H9 (cell line): Measurements from ENCODE around the gene SUPT3H. TPM values are rescaled to one million over a fixed set of nuclear protein-coding genes. Genes with fewer than 3 reads are reported as not detected.

Experiments used
- DNase-seq: peaks from one replicate; pipeline ENCODE4 v3.0.0-alpha.2; 2017
- H2AFZ ChIP-seq: one replicate; pipeline ENCODE4 v1.6.1; 2013; ENCODE audit warnings: mild to moderate bottlenecking, low read length, control low read depth, moderate library complexity
- H2AK5ac ChIP-seq: 2 replicates; pipeline ENCODE4 v1.6.1; 2013; ENCODE audit warnings: low read length, control low read depth, mixed read lengths; ENCODE audit not compliant: insufficient read length
- H2BK120ac ChIP-seq: one replicate; pipeline ENCODE4 v1.6.1; 2013; ENCODE audit warnings: low read depth, mild to moderate bottlenecking, low read length, control low read depth, inconsistent platforms; ENCODE audit not compliant: poor library complexity, severe bottlenecking
- H2BK12ac ChIP-seq: 2 replicates; pipeline ENCODE4 v1.6.1; 2013; ENCODE audit warnings: low read length, control low read depth, mixed read lengths, low read depth; ENCODE audit not compliant: insufficient read length
- H2BK15ac ChIP-seq: 2 replicates; pipeline ENCODE4 v1.6.1; 2013; ENCODE audit warnings: low read depth, low read length, control low read depth
- H2BK20ac ChIP-seq: one replicate; pipeline ENCODE4 v1.6.1; 2013; ENCODE audit warnings: low read depth, mild to moderate bottlenecking, low read length, control low read depth, inconsistent platforms; ENCODE audit not compliant: poor library complexity, severe bottlenecking
- H2BK5ac ChIP-seq: 2 replicates; pipeline ENCODE4 v1.6.1; 2013; ENCODE audit warnings: low read length, control low read depth, mixed read lengths; ENCODE audit not compliant: insufficient read length
- H3K14ac ChIP-seq: 2 replicates; pipeline ENCODE4 v1.6.1; 2013; ENCODE audit warnings: low read length, control low read depth; ENCODE audit not compliant: insufficient read depth
- H3K18ac ChIP-seq: 2 replicates; pipeline ENCODE4 v1.6.1; 2013; ENCODE audit warnings: low read depth, mild to moderate bottlenecking, mixed read lengths, low read length, control low read depth; ENCODE audit not compliant: insufficient read length
- H3K23ac ChIP-seq: 2 replicates; pipeline ENCODE4 v1.6.1; 2013; ENCODE audit warnings: low read length, control low read depth, mixed read lengths, low read depth; ENCODE audit not compliant: insufficient read length
- H3K23me2 ChIP-seq: 2 replicates; pipeline ENCODE4 v1.6.1; 2013; ENCODE audit warnings: low read depth, mild to moderate bottlenecking, mixed read lengths, low read length, control low read depth; ENCODE audit not compliant: insufficient read length, poor library complexity, severe bottlenecking
- H3K27ac ChIP-seq: 2 replicates; pipeline ENCODE4 v1.5.1; 2013; ENCODE audit warnings: low read length, control low read depth, mixed read lengths, low read depth; ENCODE audit not compliant: insufficient read length
- H3K27me3 ChIP-seq: 2 replicates; pipeline ENCODE4 v1.6.1; 2013; ENCODE audit warnings: low read length, control low read depth, inconsistent platforms; ENCODE audit not compliant: insufficient read depth
- H3K4ac ChIP-seq: 2 replicates; pipeline ENCODE4 v1.6.1; 2013; ENCODE audit warnings: low read depth, mild to moderate bottlenecking, control low read depth, inconsistent platforms, low read length, moderate library complexity
- H3K4me1 ChIP-seq: 2 replicates; pipeline ENCODE4 v1.6.1; 2013; ENCODE audit warnings: low read length, control low read depth, inconsistent platforms; ENCODE audit not compliant: insufficient read depth
- H3K4me2 ChIP-seq: 2 replicates; pipeline ENCODE4 v1.6.1; 2013; ENCODE audit warnings: low read length, control low read depth, mixed read lengths; ENCODE audit not compliant: insufficient read length, insufficient read depth
- H3K56ac ChIP-seq: 2 replicates; pipeline ENCODE4 v1.6.1; 2013; ENCODE audit warnings: low read depth, mild to moderate bottlenecking, mixed read lengths, low read length, control low read depth; ENCODE audit not compliant: insufficient read length
- H3K79me1 ChIP-seq: 2 replicates; pipeline ENCODE4 v1.6.1; 2013; ENCODE audit warnings: low read depth, mild to moderate bottlenecking, moderate library complexity, low read length, control low read depth, inconsistent platforms; ENCODE audit not compliant: insufficient read depth, poor library complexity, severe bottlenecking
- H3K79me2 ChIP-seq: 2 replicates; pipeline ENCODE4 v1.6.1; 2013; ENCODE audit warnings: low read length, control low read depth, inconsistent platforms; ENCODE audit not compliant: insufficient read depth
- H3K9ac ChIP-seq: 2 replicates; pipeline ENCODE4 v1.6.1; 2013; ENCODE audit warnings: low read length, control low read depth, mixed read lengths; ENCODE audit not compliant: insufficient read length; ENCODE audit errors: extremely low read depth
- H3K9me3 ChIP-seq: one replicate; pipeline ENCODE4 v1.6.1; 2013; ENCODE audit warnings: low read depth, low read length, inconsistent platforms; ENCODE audit not compliant: control insufficient read depth
- H3T11ph ChIP-seq: one replicate; pipeline ENCODE4 v1.6.1; 2013; ENCODE audit warnings: mild to moderate bottlenecking, low read length, control low read depth, inconsistent platforms
- H4K20me1 ChIP-seq: one replicate; pipeline ENCODE4 v1.6.1; 2013; ENCODE audit not compliant: control insufficient read depth, insufficient read length, insufficient read depth
- H4K5ac ChIP-seq: 2 replicates; pipeline ENCODE4 v1.6.1; 2013; ENCODE audit warnings: low read depth, mild to moderate bottlenecking, mixed read lengths, low read length, control low read depth; ENCODE audit not compliant: insufficient read length
- H4K8ac ChIP-seq: replicated peaks from 2 replicates; pipeline ENCODE4 v1.6.1; 2013; ENCODE audit warnings: low read length, control low read depth, mixed read lengths, low read depth; ENCODE audit not compliant: insufficient read length
- H4K91ac ChIP-seq: 2 replicates; pipeline ENCODE4 v1.6.1; 2013; ENCODE audit warnings: low read depth, mild to moderate bottlenecking, moderate library complexity, mixed read lengths, low read length, control low read depth; ENCODE audit not compliant: insufficient read length
- H3K27ac Mint-ChIP-seq, 3 experiments: 2 replicates in 2 of 3; 3 replicates in 1 of 3; pipeline ENCODE4 v1.8.0; 2020 to 2021; ENCODE audit warnings: mixed read lengths in 3 of 3, mild to moderate bottlenecking in 1 of 3, moderate library complexity in 1 of 3
- H3K27me3 Mint-ChIP-seq: 2 replicates; pipeline ENCODE4 v1.8.0; 2021; ENCODE audit warnings: low read depth, mild to moderate bottlenecking, moderate library complexity, mixed read lengths
- H3K36me3 Mint-ChIP-seq, 3 experiments: 2 replicates in 2 of 3; 3 replicates in 1 of 3; pipeline ENCODE4 v1.8.0; 2020 to 2021; ENCODE audit warnings: low read depth in 3 of 3, mixed read lengths in 3 of 3; ENCODE audit not compliant: insufficient read depth in 1 of 3
- H3K4me1 Mint-ChIP-seq, 2 experiments: 2 replicates each; pipeline ENCODE4 v1.8.0; 2020; ENCODE audit warnings: mixed read lengths in 2 of 2
- H3K4me3 Mint-ChIP-seq, 2 experiments: 2 replicates in 1 of 2; 3 replicates in 1 of 2; pipeline ENCODE4 v1.8.0; 2020 to 2021; ENCODE audit warnings: mild to moderate bottlenecking in 2 of 2, mixed read lengths in 2 of 2, moderate library complexity in 1 of 2
- H3K9me3 Mint-ChIP-seq, 2 experiments: 2 replicates in 1 of 2; 3 replicates in 1 of 2; pipeline ENCODE4 v1.8.0; 2020; ENCODE audit warnings: mild to moderate bottlenecking in 2 of 2, mixed read lengths in 2 of 2, moderate library complexity in 1 of 2
- WGBS: extraction: QIAGEN DNeasy Blood & Tissue Kit; methylation state at CpG from one replicate; pipeline ENCODE4 v1.1.7; 2013; ENCODE audit warnings: missing lambda C conversion rate, low lambda C conversion rate, mixed read lengths; ENCODE audit not compliant: insufficient read length; ENCODE audit errors: extremely low coverage; 5-methylcytosine and 5-hydroxymethylcytosine counted together
- total RNA-seq: library from RNA; stranded (reverse); gene quantifications from 2 replicates; pipeline ENCODE4 v1.2.1, GENCODE V29; 2021
- TF ChIP-seq, protein P1 (sequence below): fragments of 200-600 bp; sonication (generic); conservative IDR thresholded peaks from 3 replicates; pipeline ENCODE4 v1.8.0; 2021; ENCODE audit warnings: antibody characterized with exemption, mild to moderate bottlenecking

Gene SUPT3H
- total RNA-seq, 1 experiment from 2014 or later = 22.5 TPM

DNA sequence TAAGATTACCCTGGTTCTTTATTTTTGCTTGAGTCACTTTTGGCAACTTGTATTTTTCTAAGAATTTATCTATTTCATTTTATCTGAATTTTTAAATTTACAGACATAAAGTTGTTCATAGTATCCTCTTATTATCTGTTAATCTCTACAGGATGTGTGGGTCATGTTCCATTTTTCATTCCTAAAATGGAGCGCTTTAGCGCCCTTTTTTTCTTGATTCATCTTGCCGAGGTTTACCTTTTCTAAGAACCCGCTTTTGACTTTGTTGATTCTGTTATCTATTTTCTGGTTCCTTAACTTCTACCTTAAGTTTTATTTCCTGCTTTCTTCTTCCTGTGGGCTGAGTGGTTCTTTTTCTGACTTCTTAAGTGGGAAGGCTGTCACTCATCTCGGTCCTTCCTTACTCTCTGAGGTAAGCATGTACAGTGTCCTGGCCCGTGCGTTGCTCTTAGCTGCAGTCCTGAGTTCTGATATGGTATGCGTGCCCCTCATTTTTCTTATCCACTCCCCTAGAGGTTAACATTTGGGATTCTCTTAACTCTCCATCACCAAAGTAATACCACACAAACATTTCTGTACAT is 590.4 kb downstream of the SUPT3H start:
- TF ChIP-seq, protein P1, sequence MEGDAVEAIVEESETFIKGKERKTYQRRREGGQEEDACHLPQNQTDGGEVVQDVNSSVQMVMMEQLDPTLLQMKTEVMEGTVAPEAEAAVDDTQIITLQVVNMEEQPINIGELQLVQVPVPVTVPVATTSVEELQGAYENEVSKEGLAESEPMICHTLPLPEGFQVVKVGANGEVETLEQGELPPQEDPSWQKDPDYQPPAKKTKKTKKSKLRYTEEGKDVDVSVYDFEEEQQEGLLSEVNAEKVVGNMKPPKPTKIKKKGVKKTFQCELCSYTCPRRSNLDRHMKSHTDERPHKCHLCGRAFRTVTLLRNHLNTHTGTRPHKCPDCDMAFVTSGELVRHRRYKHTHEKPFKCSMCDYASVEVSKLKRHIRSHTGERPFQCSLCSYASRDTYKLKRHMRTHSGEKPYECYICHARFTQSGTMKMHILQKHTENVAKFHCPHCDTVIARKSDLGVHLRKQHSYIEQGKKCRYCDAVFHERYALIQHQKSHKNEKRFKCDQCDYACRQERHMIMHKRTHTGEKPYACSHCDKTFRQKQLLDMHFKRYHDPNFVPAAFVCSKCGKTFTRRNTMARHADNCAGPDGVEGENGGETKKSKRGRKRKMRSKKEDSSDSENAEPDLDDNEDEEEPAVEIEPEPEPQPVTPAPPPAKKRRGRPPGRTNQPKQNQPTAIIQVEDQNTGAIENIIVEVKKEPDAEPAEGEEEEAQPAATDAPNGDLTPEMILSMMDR = no peak
- H3K27me3 Mint-ChIP-seq = no peaks in the 10 kb centered on the region; the same call in 1 of the 2 replicates
- Histone ChIP-seq H3K27ac (no peak overlapping the region), H2BK120ac (no peak overlapping the region), H4K5ac (no peak overlapping the region), H2AFZ (no peak overlapping the region), H3K4me1 (no peaks in the 10 kb centered on the region), H2BK20ac (no peak overlapping the region), H3T11ph (no peak overlapping the region), H3K56ac (no peak overlapping the region), H3K4ac (no peak overlapping the region), H2BK12ac (no peak overlapping the region), H2BK15ac (no peak overlapping the region), H3K23ac (no peak overlapping the region), H4K8ac (no peak overlapping the region), H3K79me1 (no peaks in the 10 kb centered on the region), H3K9me3 (no peaks in the 10 kb centered on the region), H4K20me1 (no peaks in the 10 kb centered on the region), H3K14ac (no peak overlapping the region), H2BK5ac (no peak overlapping the region), H3K27me3 (no peaks in the 10 kb centered on the region), H3K23me2 (no peaks in the 10 kb centered on the region), H3K9ac (no peak overlapping the region), H3K79me2 (no peaks in the 10 kb centered on the region), H3K18ac (no peak overlapping the region), H4K91ac (no peak overlapping the region), H3K4me2 (no peak overlapping the region), H2AK5ac (no peak overlapping the region)
- no peak overlapping the region for H3K4me3 Mint-ChIP-seq
- H3K9me3 Mint-ChIP-seq = peaks cover 0 to 2% of the 10 kb centered on the region in 2 experiments; a peak in 1 of 5 replicates
- no peak for DNase-seq
- no CpG with 5 or more reads among the region's 8 CpGs for WGBS
- H3K36me3 Mint-ChIP-seq = peaks cover 0 to 6% (median 5%) of the 10 kb centered on the region in 3 experiments; a peak in 2 of 7 replicates
- H3K27ac Mint-ChIP-seq = no peak overlapping the region
- peaks cover 0 to 4% of the 10 kb centered on the region in 2 experiments; a peak in 2 of 4 replicates for H3K4me1 Mint-ChIP-seq
